SK-N-SH (cell line): ENCODE measurements around the gene P2RY12.

Experiments used
- EP300 ChIP-seq, 2 experiments: IDR thresholded peaks; 2 replicates each; pipeline versions ENCODE4 v1.4.0 to v1.6.1; 2012; ENCODE audit warnings: borderline replicate concordance in 1 of 2, low read depth in 1 of 2, low read length in 1 of 2
- MEF2A ChIP-seq: IDR thresholded peaks from 2 replicates; pipeline ENCODE4 v1.4.0; 2012; ENCODE audit warnings: low read depth, borderline replicate concordance
- MXI1 ChIP-seq: IDR thresholded peaks from 2 replicates; pipeline ENCODE4 v1.6.1; 2012; ENCODE audit warnings: mild to moderate bottlenecking, low read depth, low read length, improper control_type of control experiment
- POLR2AphosphoS5 ChIP-seq: IDR thresholded peaks from 2 replicates; pipeline ENCODE4 v1.6.1; 2012; ENCODE audit warnings: low read depth, low read length
- RAD21 ChIP-seq: IDR thresholded peaks from 2 replicates; pipeline ENCODE4 v1.6.1; 2012; ENCODE audit warnings: mild to moderate bottlenecking, low read length
- RCOR1 ChIP-seq: fragments of 150-350 bp; IDR thresholded peaks from 2 replicates; pipeline ENCODE4 v1.6.1; 2017; ENCODE audit warnings: antibody characterized with exemption, low read length
- RFX5 ChIP-seq: IDR thresholded peaks from 2 replicates; pipeline ENCODE4 v1.6.1; 2012; ENCODE audit warnings: mild to moderate bottlenecking, improper control_type of control experiment, low read length
- SIN3A ChIP-seq: IDR thresholded peaks from 2 replicates; pipeline ENCODE4 v1.6.1; 2012; ENCODE audit warnings: low read depth, mild to moderate bottlenecking, low read length, moderate library complexity, borderline replicate concordance
- YY1 ChIP-seq: IDR thresholded peaks from 2 replicates; pipeline ENCODE4 v1.4.0; 2012; ENCODE audit warnings: low read depth, mild to moderate bottlenecking
- TF ChIP-seq, protein P1 (sequence below): IDR thresholded peaks from 2 replicates; pipeline ENCODE4 v1.6.1; 2012; ENCODE audit warnings: mild to moderate bottlenecking, low read depth, low read length, moderate library complexity
- TF ChIP-seq, protein P2 (sequence below): fragments of 200-600 bp; sonication (generic); IDR thresholded peaks from 2 replicates; pipeline ENCODE4 v1.6.1; 2017; ENCODE audit warnings: antibody characterized with exemption, mild to moderate bottlenecking, moderate library complexity

GRCh38 chr3:151383111-151383510 lies 1.4 kb downstream of the P2RY12 start:
- TF ChIP-seq, protein P1, sequence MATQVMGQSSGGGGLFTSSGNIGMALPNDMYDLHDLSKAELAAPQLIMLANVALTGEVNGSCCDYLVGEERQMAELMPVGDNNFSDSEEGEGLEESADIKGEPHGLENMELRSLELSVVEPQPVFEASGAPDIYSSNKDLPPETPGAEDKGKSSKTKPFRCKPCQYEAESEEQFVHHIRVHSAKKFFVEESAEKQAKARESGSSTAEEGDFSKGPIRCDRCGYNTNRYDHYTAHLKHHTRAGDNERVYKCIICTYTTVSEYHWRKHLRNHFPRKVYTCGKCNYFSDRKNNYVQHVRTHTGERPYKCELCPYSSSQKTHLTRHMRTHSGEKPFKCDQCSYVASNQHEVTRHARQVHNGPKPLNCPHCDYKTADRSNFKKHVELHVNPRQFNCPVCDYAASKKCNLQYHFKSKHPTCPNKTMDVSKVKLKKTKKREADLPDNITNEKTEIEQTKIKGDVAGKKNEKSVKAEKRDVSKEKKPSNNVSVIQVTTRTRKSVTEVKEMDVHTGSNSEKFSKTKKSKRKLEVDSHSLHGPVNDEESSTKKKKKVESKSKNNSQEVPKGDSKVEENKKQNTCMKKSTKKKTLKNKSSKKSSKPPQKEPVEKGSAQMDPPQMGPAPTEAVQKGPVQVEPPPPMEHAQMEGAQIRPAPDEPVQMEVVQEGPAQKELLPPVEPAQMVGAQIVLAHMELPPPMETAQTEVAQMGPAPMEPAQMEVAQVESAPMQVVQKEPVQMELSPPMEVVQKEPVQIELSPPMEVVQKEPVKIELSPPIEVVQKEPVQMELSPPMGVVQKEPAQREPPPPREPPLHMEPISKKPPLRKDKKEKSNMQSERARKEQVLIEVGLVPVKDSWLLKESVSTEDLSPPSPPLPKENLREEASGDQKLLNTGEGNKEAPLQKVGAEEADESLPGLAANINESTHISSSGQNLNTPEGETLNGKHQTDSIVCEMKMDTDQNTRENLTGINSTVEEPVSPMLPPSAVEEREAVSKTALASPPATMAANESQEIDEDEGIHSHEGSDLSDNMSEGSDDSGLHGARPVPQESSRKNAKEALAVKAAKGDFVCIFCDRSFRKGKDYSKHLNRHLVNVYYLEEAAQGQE: no peak
- no peak for TF ChIP-seq RCOR1
- no peak for TF ChIP-seq RFX5
- no peak for TF ChIP-seq MEF2A
- TF ChIP-seq, protein P2, sequence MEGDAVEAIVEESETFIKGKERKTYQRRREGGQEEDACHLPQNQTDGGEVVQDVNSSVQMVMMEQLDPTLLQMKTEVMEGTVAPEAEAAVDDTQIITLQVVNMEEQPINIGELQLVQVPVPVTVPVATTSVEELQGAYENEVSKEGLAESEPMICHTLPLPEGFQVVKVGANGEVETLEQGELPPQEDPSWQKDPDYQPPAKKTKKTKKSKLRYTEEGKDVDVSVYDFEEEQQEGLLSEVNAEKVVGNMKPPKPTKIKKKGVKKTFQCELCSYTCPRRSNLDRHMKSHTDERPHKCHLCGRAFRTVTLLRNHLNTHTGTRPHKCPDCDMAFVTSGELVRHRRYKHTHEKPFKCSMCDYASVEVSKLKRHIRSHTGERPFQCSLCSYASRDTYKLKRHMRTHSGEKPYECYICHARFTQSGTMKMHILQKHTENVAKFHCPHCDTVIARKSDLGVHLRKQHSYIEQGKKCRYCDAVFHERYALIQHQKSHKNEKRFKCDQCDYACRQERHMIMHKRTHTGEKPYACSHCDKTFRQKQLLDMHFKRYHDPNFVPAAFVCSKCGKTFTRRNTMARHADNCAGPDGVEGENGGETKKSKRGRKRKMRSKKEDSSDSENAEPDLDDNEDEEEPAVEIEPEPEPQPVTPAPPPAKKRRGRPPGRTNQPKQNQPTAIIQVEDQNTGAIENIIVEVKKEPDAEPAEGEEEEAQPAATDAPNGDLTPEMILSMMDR: no peak
- no peak for TF ChIP-seq RAD21
- TF ChIP-seq POLR2AphosphoS5: no peak
- no peak for TF ChIP-seq EP300 (IDR thresholded peaks at IDR 0.05; ENCODE audit: borderline replicate concordance in 1 of 2, low read depth in 1 of 2, low read length in 1 of 2)
- TF ChIP-seq MXI1: no peak
- TF ChIP-seq SIN3A: no peak
- no peak for TF ChIP-seq YY1
